ENCODE data around the gene FAM120A.

DNA sequence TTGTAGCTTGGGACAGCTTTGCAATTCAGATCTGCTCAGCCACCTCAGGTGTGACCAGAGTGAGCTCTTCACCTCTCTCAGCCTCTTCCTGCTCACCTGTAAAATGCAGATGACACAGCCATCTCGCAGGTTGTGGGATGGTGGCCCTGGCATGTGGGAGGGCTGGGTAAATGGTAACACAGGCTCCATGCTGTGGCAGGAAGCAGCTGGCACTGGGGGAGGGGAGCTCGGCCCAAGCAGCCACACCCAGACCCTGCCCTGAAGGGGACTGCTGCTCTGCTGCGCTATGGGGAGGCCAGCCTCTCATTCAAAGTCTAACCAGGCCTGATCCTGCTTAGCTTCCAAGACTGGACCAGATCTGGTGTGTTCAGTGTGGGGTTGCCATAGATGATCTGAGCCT, 149.0 kb downstream of the FAM120A start:
- TF ChIP-seq, protein P1, sequence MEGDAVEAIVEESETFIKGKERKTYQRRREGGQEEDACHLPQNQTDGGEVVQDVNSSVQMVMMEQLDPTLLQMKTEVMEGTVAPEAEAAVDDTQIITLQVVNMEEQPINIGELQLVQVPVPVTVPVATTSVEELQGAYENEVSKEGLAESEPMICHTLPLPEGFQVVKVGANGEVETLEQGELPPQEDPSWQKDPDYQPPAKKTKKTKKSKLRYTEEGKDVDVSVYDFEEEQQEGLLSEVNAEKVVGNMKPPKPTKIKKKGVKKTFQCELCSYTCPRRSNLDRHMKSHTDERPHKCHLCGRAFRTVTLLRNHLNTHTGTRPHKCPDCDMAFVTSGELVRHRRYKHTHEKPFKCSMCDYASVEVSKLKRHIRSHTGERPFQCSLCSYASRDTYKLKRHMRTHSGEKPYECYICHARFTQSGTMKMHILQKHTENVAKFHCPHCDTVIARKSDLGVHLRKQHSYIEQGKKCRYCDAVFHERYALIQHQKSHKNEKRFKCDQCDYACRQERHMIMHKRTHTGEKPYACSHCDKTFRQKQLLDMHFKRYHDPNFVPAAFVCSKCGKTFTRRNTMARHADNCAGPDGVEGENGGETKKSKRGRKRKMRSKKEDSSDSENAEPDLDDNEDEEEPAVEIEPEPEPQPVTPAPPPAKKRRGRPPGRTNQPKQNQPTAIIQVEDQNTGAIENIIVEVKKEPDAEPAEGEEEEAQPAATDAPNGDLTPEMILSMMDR (conservative IDR thresholded peaks at IDR 0.05; ENCODE audit: low read depth, low read length) = no peak
- TF ChIP-seq EZH2 (IDR thresholded peaks at IDR 0.05; ENCODE audit: low read length, unreplicated experiment) (no peak), EZH2phosphoT487 (IDR thresholded peaks at IDR 0.05; ENCODE audit: borderline replicate concordance, low read length) (no peak)

All from PC-3 (cell line).